Upper lobe of right lung (tissue), 1 donor: ENCODE measurements around the gene CRB1. TPM values are rescaled to one million over a fixed set of nuclear protein-coding genes. Genes with fewer than 3 reads are reported as not detected.
A peak's percentile ranks its signal among the peaks of the same experiment; 100 is the strongest.

Experiments
- ATAC-seq: fragments of 200-7000 bp; cut with Tn5 transposase; one replicate; pipeline ENCODE4 v1.9.1; 2020; ENCODE audit warnings: mild to moderate bottlenecking, moderate library complexity
- DNase-seq: peaks from one replicate; pipeline ENCODE4 v3.0.0-alpha.2; 2020
- H3K27ac ChIP-seq: fragments of 200-600 bp; one replicate; pipeline ENCODE4 v1.8.0; 2022
- H3K27me3 ChIP-seq: fragments of 200-600 bp; one replicate; pipeline ENCODE4 v1.8.0; 2022; ENCODE audit warnings: mild to moderate bottlenecking
- H3K36me3 ChIP-seq: fragments of 200-600 bp; one replicate; pipeline ENCODE4 v1.8.0; 2022
- H3K4me1 ChIP-seq: fragments of 200-600 bp; one replicate; pipeline ENCODE4 v1.8.0; 2022
- H3K4me3 ChIP-seq: fragments of 200-600 bp; one replicate; pipeline ENCODE4 v1.8.0; 2022; ENCODE audit warnings: mild to moderate bottlenecking
- H3K9me3 ChIP-seq: fragments of 200-600 bp; one replicate; pipeline ENCODE4 v1.8.0; 2022
- CTCF ChIP-seq: fragments of 200-600 bp; IDR thresholded peaks from one replicate; pipeline ENCODE4 v1.8.0; 2022; ENCODE audit warnings: antibody characterized with exemption
- intact Hi-C: fragments of 100-400 bp; cut with DNase I; formaldehyde crosslinking; loops from one replicate; pipeline ENCODE4 v1.11.0; 2022
- total RNA-seq: library from RNA; stranded (reverse); fragmentation: NEBNext Ultra II Directional; extraction: Animal tissue kit (Norgen Biotek cat#: 25700); gene quantifications from one replicate; pipeline ENCODE4 v1.2.1, GENCODE V29; 2021
- donor health status: DM: no; HTN: yes; CAD: no; lungs with severe emphysema.

Gene CRB1
- total RNA-seq, 1 donor from 2014 or later = 0.46 TPM

DNA sequence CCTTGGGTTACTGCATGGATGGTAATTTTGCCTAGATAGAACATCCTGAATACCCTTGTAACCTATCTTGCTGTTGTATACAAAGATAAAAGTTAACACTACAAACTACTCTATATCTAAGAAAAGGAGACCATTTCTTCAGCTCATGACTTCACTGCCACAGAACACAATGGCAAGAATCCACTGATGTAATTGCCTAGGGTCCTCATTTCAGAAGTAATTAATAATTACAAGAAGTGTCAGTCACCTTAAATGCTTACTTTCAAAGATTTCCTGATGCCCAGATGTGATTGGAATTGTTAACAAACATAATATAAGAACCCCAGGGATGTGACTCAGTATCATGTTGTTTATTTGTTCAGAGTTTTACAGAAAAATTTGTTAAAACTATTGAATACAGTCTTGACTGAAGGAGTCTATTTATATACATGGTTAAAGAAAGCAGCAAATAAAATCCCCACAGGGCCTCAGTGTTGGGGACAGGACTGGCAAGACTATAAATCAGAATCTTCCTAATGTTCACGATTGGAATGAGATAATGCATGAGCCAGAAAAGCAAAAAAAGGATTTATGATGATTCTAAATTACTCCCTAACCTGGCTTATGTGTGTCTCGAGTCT is 83.9 kb downstream of the CRB1 start:
- Histone ChIP-seq H3K4me1 (no peaks in the 10 kb centered on the region), H3K27me3 (no peaks in the 10 kb centered on the region), H3K27ac (no peak overlapping the region), H3K9me3 (no peaks in the 10 kb centered on the region), H3K4me3 (no peak overlapping the region), H3K36me3 (no peaks in the 10 kb centered on the region)
- intact Hi-C loops = no loop called here
- DNase-seq (no peak), ATAC-seq (no peak)
- no peak for TF ChIP-seq CTCF

- TF ChIP-seq CTCF = no peak
- DNase-seq (no peak), ATAC-seq (peak; percentile 27)
- no peaks in the 10 kb centered on the region for H3K27me3 ChIP-seq
- H3K4me1 ChIP-seq = no peaks in the 10 kb centered on the region
- no peak overlapping the region for H3K27ac ChIP-seq
- H3K9me3 ChIP-seq = no peaks in the 10 kb centered on the region
- no peaks in the 10 kb centered on the region for H3K36me3 ChIP-seq
- intact Hi-C loops = no loop called here
- H3K4me3 ChIP-seq = no peak overlapping the region
Observed at GRCh38 chr1:197355248-197355995, 87.4 kb downstream of the CRB1 start.

GRCh38 chr1:197356723-197357533 is 88.9 kb downstream of the CRB1 start:
- DNase-seq (no peak), ATAC-seq (peak; percentile 81)
- H3K9me3 ChIP-seq = no peaks in the 10 kb centered on the region
- no peaks in the 10 kb centered on the region for H3K27me3 ChIP-seq
- peak; percentile 64 for TF ChIP-seq CTCF
- intact Hi-C loops = no loop called here
- H3K4me1 ChIP-seq = no peaks in the 10 kb centered on the region
- H3K36me3 ChIP-seq = no peaks in the 10 kb centered on the region
- no peak overlapping the region for H3K4me3 ChIP-seq
- no peak overlapping the region for H3K27ac ChIP-seq

DNA sequence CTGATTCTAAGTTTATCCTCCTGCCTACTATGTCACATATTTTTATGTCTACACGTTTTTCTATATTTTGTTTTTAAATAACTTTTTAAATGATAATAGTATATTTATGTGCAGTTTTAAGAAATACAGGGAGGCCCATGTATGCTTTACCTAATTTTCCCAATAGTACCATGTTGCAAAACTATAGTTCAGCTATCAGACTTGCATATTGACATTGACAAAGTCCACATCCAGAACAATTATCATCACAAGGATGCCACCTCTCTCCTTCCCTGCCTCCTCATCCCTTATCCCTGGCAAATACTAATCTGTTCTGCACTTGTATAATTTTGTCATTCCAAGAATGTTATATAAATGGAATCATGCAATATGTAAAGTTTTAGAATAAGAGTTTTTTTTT is 90.9 kb downstream of the CRB1 start:
- H3K4me3 ChIP-seq = no peak overlapping the region
- no peaks in the 10 kb centered on the region for H3K4me1 ChIP-seq
- intact Hi-C loops = no loop called here
- DNase-seq = no peak
- no peaks in the 10 kb centered on the region for H3K9me3 ChIP-seq
- no peaks in the 10 kb centered on the region for H3K27me3 ChIP-seq
- TF ChIP-seq CTCF = no peak
- no peaks in the 10 kb centered on the region for H3K36me3 ChIP-seq
- no peak overlapping the region for H3K27ac ChIP-seq
- ATAC-seq = no peak

GRCh38 chr1:197360068-197360467 is 92.0 kb downstream of the CRB1 start:
- no peak for TF ChIP-seq CTCF
- intact Hi-C loops = no loop called here
- Histone ChIP-seq H3K4me1 (no peaks in the 10 kb centered on the region), H3K9me3 (no peaks in the 10 kb centered on the region), H3K27ac (no peak overlapping the region), H3K36me3 (no peaks in the 10 kb centered on the region), H3K27me3 (no peaks in the 10 kb centered on the region), H3K4me3 (no peak overlapping the region)
- ATAC-seq (no peak), DNase-seq (no peak)
